GM12892 (cell line): Measurements from ENCODE around the gene SLC36A4.

Source experiments
- POLR2A ChIP-seq: IDR thresholded peaks from 2 replicates; pipeline ENCODE4 v1.6.1; 2011; ENCODE audit warnings: low read depth, low read length, control low read depth
- TAF1 ChIP-seq: IDR thresholded peaks from 2 replicates; pipeline ENCODE4 v1.6.1; 2011; ENCODE audit warnings: low read depth, mild to moderate bottlenecking, control low read depth, low read length, borderline replicate concordance

DNA sequence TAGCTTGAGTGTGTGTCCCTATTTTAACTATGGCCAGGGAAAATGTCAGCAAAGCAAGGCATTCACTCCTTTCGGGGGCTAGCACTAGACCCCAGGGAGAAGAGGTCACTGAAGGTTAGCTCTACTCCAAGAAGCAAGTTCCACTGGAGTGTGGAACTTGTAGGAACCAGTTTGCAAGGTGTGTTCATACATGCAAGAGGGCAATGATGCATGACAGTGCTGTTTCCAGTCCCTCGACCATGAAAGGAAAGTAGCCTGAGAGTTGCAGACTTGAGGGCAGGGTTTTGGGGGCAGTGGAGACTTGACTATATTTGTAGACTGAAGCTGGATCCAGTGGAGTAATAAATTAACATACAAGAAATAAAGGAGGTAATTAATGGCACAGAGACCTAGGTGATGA is 21.6 kb upstream of the SLC36A4 start:
- TF ChIP-seq POLR2A (no peak), TAF1 (no peak)
